Ectodermal cell (in vitro differentiated cells): ENCODE data around the gene ALG1L2.
"Not testable (repeated sequence)": the region's sequence is repeated elsewhere in the genome, so short reads cannot be mapped to it uniquely, and the experiment has no call there.

Experiments used
- H3K27ac ChIP-seq: 2 replicates; pipeline ENCODE4 v1.7.0; 2013; ENCODE audit warnings: mild to moderate bottlenecking, low read depth, low read length; ENCODE audit not compliant: insufficient read depth, poor library complexity, severe bottlenecking
- H3K27me3 ChIP-seq: 2 replicates; pipeline ENCODE4 v1.7.0; 2013; ENCODE audit warnings: mild to moderate bottlenecking, low read length; ENCODE audit not compliant: insufficient read depth, control insufficient read depth, poor library complexity, severe bottlenecking
- H3K36me3 ChIP-seq: one replicate; pipeline ENCODE4 v1.7.0; 2013; ENCODE audit warnings: low read length; ENCODE audit not compliant: control insufficient read depth, insufficient read depth
- H3K4me1 ChIP-seq: one replicate; pipeline ENCODE4 v1.7.0; 2013; ENCODE audit warnings: low read length; ENCODE audit not compliant: control insufficient read depth, insufficient read depth
- H3K4me3 ChIP-seq: 2 replicates; pipeline ENCODE4 v1.7.0; 2013; ENCODE audit warnings: low read depth, low read length, control low read depth; ENCODE audit not compliant: insufficient read depth
- H3K9me3 ChIP-seq: 2 replicates; pipeline ENCODE4 v1.7.0; 2013; ENCODE audit warnings: mild to moderate bottlenecking, low read length, moderate library complexity; ENCODE audit not compliant: control insufficient read depth
- WGBS, 2 experiments: methylation state at CpG; one replicate each; pipeline ENCODE4 v1.1.7; 2013; ENCODE audit warnings: missing lambda C conversion rate in 2 of 2; 5-methylcytosine and 5-hydroxymethylcytosine counted together

ALG1L2 gene

DNA sequence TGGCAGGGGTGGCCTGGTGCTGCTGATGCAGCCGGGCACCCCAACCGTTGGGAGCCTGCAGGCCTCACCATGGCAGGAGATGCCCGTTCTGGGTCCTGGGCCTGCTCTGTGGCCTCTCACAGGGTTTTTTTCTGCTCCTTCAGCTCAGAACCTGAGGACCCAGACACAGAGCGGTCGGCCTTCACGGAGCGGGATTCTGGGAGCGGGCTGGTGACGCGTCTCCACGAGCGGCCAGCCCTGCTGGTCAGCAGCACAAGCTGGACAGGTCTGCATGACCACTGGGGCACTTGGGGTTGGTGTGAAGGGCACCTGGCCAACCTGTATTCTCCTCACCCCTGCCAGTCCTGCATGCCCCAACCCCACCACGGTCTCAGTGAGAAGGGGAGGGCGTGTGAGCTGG lies 10.3 kb downstream of the ALG1L2 start:
- H3K4me3 ChIP-seq = no peak overlapping the region
- H3K4me1 ChIP-seq = no peaks in the 10 kb centered on the region
- H3K27me3 ChIP-seq = no peaks in the 10 kb centered on the region
- WGBS, 2 experiments = 96 to 98% methylated on average over 14 of the region's 14 CpGs
- no peaks in the 10 kb centered on the region for H3K36me3 ChIP-seq
- H3K9me3 ChIP-seq = no peaks in the 10 kb centered on the region
- H3K27ac ChIP-seq = no peak overlapping the region

DNA sequence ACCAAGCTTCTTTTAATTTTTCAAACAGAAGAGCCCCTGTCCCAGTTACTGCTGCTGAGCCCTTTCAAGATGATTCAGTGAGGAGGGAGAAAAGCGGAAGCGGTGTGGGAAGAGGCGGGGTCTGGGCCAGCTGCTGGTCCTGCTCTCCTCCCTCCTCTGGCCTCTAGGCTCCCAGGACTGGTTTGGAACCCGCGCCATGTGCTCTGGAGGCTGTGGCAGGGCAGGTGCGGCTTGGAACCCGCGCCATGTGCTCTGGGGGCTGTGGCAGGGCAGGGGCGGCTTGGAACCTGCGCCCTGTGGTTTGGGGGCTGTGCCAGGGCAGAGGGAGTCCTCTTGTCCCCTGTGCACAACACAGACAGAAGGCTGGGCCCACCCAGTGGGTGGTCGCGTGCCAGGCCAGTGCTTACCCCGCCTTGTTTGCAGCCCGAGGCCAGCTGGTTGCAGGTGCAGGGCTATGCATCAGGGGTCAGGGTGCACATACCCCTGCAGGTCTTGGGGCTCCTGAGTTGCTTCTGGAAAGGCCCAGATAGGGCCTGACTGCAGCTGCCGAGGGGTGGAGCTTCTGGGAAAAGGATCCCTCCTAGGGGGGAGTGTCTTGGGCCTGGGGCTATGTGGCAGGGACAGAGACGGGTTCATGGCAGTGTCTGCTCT lies 12.2 kb downstream of the ALG1L2 start:
- Histone ChIP-seq H3K4me3 (no peak overlapping the region), H3K36me3 (no peaks in the 10 kb centered on the region), H3K27me3 (no peaks in the 10 kb centered on the region), H3K9me3 (no peaks in the 10 kb centered on the region), H3K27ac (no peak overlapping the region), H3K4me1 (no peaks in the 10 kb centered on the region)
- WGBS, 2 experiments = 81 to 89% methylated on average over 15 to 16 of the region's 16 CpGs

DNA sequence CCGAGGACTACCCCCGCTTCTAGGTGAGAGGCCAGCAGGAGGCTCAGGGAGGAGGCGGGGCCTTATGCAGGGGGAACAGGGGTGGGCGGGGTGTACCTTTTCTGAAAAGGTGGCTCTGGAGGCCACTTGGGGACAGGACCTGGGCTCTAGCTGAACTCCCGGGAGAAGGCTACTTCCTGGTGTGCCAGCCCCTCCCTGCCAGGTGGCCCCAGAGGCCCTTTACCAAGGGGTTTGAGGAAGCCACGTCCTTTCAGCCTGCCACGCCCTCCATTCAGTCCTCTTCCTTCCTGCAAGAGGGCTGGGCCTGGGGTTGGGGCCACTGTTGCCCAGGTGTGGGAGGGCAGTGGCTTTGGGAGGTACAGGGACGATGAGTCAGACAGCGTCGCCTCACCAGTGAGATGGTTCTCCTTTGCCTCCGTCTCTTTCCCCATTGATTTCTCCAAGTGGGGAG lies 12.9 kb downstream of the ALG1L2 start:
- WGBS, 2 experiments = 77 to 79% methylated on average over 11 of the region's 11 CpGs
- H3K4me1 ChIP-seq, H3K36me3 ChIP-seq, H3K27me3 ChIP-seq, H3K9me3 ChIP-seq, H3K27ac ChIP-seq, H3K4me3 ChIP-seq: not testable (repeated sequence)

DNA sequence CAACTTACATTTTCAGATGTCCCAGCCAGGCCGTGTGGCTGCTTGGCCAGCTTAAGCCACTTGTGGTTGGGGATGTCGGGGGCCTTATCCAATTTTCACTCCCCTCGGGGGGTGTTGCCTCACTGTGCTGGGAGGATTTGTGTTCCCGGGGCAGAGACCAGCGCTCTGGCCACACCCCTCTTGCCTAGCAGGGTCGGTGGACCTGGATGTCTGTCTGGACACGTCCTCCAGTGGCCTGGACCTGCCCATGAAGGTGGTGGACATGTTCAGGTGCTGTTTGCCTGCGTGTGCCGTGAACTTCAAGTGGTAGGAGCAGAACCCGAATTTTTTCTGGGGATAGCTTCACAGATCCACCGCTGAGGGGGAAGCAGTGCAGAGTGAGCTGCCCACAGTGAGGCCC lies 14.2 kb downstream of the ALG1L2 start:
- not testable (repeated sequence) for H3K36me3 ChIP-seq, H3K4me1 ChIP-seq, H3K4me3 ChIP-seq, H3K9me3 ChIP-seq, H3K27ac ChIP-seq, H3K27me3 ChIP-seq
- 77 to 78% methylated on average over 10 to 11 of the region's 11 CpGs for WGBS, 2 experiments

DNA sequence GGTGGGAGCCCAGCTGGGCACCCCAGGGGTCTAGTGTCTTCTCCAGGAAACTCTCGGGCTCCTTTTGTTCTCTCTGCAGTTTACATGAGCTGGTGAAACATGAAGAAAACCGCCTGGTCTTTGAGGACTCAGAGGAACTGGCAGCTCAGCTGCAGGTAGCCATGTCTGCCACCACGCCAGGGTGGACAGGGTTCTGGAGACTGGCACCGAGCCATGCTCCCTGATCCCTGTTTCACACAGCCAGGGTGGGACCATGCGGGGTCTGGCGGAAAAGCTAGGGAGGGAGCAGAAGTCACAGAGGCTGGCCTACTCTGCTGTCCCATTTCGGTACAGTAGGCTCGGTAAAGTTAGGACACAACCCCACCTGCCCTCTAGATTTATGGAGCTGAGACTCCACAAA lies 15.5 kb downstream of the ALG1L2 start:
- 89 to 92% methylated on average over 8 of the region's 8 CpGs for WGBS, 2 experiments
- H3K9me3 ChIP-seq, H3K36me3 ChIP-seq: not testable (repeated sequence)

DNA sequence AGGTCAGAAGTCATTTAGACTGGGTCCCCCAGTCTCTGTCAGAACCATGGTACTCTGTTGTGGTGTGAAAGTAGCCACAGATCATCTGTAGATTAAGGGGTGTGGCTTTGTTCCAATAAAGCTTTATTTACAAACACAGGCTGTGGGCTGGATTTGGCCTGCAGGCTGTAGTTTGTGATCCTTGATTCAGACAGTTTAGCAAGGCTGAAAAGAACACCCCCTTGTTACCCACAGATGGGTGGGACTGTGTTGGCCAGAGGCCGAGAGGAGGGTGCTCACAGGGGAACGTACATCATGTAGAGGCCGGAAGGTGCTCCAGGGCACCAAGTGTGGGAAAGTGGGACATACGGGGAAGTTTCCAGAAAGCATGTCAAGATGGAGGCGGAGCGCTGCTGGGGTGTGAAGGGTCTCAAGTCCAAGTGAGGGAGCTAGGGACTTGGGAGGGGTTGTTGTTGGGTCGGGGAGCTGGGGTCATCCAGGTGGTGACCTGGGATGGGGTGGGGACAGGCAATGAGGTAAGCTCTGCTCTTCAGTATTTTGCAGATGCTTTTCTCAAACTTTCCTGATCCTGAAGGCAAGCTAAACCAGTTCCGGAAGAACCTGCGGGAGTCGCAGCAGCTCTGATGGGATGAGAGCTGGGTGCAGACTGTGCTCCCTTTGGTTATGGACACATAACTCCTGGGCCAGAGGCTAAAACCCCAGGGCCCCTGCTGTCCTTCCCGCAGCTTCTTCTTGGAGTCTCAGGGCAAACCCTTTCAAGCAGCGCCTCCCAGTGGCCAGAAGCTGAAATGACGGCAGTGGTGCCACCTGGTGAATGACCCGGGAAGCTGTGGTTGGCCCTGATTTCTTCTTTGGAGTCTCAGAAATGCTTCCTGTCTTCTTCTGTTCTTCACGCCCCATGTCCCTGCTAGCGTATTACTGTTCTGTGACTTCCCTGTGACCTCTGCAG lies 16.3 kb downstream of the ALG1L2 start:
- not testable (repeated sequence) for H3K9me3 ChIP-seq, H3K4me1 ChIP-seq
- WGBS, 2 experiments = 69 to 70% methylated on average over 14 of the region's 16 CpGs

More for the DNA sequence above, 15.5 kb downstream of the ALG1L2 start:
- not testable (repeated sequence) for H3K4me1 ChIP-seq, H3K27ac ChIP-seq, H3K4me3 ChIP-seq, H3K27me3 ChIP-seq

DNA sequence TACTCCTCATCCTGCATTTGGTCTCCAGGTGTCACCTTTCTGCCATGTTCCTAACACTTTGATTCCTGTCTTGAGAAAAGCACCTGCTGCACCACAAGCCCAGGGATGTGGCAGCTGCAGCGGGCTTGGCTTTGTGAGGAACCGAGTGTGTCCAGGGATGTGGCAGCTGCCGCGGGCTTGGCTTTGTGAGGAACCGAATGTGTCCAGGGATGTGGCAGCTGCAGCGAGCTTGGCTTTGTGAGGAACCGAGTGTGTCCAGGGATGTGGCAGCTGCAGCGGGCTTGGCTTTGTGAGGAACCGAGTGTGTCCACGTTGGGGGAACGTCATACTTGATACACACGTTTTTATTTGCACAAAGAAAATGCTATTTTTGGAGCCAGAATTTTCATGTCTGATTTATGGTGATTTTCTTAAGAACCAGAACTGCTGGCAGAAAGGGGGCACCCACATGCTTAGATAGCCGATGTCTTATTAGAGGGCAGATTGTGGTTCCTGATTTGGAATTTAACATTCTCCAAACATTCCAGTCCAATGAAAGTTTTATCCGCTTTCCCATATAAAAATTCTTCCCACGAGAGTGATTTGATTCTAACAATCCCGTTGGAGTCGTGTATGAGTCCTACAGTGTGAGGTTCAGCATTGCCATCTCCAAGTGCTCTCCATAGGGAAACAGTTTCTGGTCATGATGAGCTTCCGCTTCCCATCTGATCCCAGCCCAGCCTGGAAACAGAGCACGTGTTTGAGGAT lies 17.2 kb downstream of the ALG1L2 start:
- H3K4me3 ChIP-seq, H3K9me3 ChIP-seq, H3K27ac ChIP-seq, H3K36me3 ChIP-seq, H3K4me1 ChIP-seq, H3K27me3 ChIP-seq: not testable (repeated sequence)
- 91 to 92% methylated on average over 19 of the region's 19 CpGs for WGBS, 2 experiments

More for the DNA sequence above, 16.3 kb downstream of the ALG1L2 start:
- not testable (repeated sequence) for H3K36me3 ChIP-seq, H3K27me3 ChIP-seq, H3K4me3 ChIP-seq, H3K27ac ChIP-seq

DNA sequence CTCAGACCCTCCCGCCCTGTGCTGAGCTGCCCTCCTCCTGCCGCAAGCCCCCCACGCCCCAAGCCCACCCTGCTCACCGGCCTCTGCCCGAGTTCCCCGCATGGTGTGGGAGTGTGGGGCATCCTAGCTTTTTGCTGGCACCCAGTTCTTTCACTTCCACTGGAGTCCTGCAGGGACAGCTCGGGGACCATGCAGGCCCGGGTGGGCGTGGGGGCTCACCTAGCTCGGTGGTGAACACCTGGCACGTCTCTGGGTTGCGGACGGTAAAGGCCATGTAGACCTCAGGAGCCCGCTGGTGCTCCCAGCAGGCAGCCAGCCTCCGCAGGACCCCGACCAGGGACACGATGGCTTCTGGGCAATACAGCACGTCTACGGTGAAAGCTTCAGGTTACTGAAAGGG lies 20.9 kb downstream of the ALG1L2 start:
- not testable (repeated sequence) for H3K4me3 ChIP-seq, H3K27ac ChIP-seq, H3K36me3 ChIP-seq, H3K4me1 ChIP-seq, H3K9me3 ChIP-seq, H3K27me3 ChIP-seq
- 89 to 91% methylated on average over 19 of the region's 19 CpGs for WGBS, 2 experiments

DNA sequence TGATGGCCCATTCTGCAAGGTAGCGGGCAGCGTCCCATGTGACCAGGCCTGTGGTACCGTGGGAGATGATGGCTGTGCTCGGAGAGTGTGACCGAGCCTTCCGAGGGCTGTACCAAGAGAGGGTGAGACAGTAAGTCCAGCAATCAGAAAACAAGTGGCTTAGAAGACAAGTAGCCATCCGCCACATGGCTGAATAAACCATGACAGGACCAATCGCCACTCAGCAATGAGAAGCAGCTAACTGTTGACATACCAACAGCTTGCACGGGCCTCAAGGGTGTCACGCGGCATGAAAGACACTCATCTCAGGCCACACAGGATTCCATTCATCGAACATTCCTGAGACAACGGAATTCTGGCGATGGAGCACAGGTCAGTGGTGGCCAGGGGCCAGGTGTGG lies 22.6 kb downstream of the ALG1L2 start:
- H3K27me3 ChIP-seq, H3K27ac ChIP-seq, H3K9me3 ChIP-seq, H3K4me1 ChIP-seq, H3K4me3 ChIP-seq, H3K36me3 ChIP-seq: not testable (repeated sequence)
- 96 to 97% methylated on average over 11 of the region's 14 CpGs for WGBS, 2 experiments

DNA sequence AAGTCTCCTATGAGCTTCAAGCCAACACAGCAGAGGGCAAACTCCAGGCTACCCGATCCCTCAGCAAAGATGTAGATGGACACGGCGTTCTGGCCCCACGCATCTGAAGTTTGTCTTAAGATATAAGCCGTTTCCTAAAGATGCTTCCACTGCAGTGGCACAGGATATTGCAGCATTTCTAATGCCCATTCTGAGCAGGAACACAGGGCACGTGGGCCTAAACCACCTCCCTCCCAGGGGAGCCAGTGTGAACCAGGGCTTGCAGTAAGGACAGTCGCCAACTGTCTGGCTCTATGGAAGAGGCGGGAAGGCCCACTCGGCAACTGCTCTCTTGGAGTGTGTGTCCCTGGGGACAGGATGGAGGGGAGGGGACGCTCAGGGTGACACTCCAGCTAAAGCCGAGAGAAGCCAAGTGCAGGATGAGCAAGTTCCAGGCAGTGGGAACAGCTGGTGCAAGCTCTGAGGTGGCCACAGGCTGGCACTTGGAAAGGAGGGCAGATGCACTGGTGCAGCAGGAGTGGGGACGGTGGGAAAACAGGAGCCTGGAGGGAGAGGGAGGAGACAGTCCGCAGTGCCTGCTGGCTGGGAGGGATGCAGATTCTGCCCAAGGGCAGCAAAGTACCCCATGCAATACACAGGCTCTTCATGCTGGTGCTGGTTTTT lies 25.8 kb downstream of the ALG1L2 start:
- H3K27me3 ChIP-seq, H3K36me3 ChIP-seq, H3K27ac ChIP-seq, H3K4me1 ChIP-seq, H3K4me3 ChIP-seq, H3K9me3 ChIP-seq: not testable (repeated sequence)
- WGBS, 2 experiments = 94% methylated on average over 10 to 12 of the region's 13 CpGs
